NB4 (cell line): Measurements from ENCODE around the gene TXLNG.

ENCODE experiments used
- DNase-seq: peaks from one replicate; pipeline ENCODE4 v3.0.0; 2010; ENCODE audit warnings: low read depth
- H3K4me3 ChIP-seq: one replicate; pipeline ENCODE4 v1.5.1; 2011; ENCODE audit warnings: mild to moderate bottlenecking, low read depth, low read length, moderate library complexity
- MYC ChIP-seq: IDR thresholded peaks from 2 replicates; pipeline ENCODE4 v1.6.1; 2011; ENCODE audit warnings: low read depth, low read length
- POLR2A ChIP-seq: IDR thresholded peaks from 2 replicates; pipeline ENCODE4 v1.6.1; 2011; ENCODE audit warnings: mild to moderate bottlenecking; ENCODE audit not compliant: insufficient read length; ENCODE audit errors: extremely low read depth
- TF ChIP-seq, protein P1 (sequence below): IDR thresholded peaks from 2 replicates; pipeline ENCODE4 v1.6.1; 2011; ENCODE audit warnings: low read depth, low read length
- TF ChIP-seq, protein P2 (sequence below): IDR thresholded peaks from one replicate; pipeline ENCODE4 v1.5.1; 2012; ENCODE audit warnings: low read depth, low read length

Gene TXLNG

DNA sequence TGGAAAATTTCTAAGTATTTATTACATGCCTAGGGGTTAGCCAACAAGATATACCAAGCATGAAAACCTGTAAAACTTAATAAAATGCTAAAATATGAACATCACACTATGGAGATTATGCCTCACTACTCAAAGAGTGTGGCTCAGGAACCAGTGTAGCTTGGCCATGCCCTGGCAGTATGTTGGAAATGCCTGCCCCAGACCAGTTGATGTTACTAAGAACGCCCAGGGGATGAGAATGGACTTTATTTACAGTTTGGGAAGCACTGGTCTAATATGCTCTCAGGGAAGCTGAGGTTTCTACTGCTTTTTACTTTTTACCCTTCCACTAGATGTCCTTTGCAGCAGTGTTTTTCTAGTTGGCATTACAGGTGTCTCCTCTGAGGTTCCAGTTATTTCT lies 23.7 kb upstream of the TXLNG start:
- no peak for DNase-seq
- no peak for TF ChIP-seq MYC
- no peak for TF ChIP-seq POLR2A
- TF ChIP-seq, protein P1, sequence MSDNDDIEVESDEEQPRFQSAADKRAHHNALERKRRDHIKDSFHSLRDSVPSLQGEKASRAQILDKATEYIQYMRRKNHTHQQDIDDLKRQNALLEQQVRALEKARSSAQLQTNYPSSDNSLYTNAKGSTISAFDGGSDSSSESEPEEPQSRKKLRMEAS = no peak
- TF ChIP-seq, protein P2, sequence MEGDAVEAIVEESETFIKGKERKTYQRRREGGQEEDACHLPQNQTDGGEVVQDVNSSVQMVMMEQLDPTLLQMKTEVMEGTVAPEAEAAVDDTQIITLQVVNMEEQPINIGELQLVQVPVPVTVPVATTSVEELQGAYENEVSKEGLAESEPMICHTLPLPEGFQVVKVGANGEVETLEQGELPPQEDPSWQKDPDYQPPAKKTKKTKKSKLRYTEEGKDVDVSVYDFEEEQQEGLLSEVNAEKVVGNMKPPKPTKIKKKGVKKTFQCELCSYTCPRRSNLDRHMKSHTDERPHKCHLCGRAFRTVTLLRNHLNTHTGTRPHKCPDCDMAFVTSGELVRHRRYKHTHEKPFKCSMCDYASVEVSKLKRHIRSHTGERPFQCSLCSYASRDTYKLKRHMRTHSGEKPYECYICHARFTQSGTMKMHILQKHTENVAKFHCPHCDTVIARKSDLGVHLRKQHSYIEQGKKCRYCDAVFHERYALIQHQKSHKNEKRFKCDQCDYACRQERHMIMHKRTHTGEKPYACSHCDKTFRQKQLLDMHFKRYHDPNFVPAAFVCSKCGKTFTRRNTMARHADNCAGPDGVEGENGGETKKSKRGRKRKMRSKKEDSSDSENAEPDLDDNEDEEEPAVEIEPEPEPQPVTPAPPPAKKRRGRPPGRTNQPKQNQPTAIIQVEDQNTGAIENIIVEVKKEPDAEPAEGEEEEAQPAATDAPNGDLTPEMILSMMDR = no peak
- no peak overlapping the region for H3K4me3 ChIP-seq

DNA sequence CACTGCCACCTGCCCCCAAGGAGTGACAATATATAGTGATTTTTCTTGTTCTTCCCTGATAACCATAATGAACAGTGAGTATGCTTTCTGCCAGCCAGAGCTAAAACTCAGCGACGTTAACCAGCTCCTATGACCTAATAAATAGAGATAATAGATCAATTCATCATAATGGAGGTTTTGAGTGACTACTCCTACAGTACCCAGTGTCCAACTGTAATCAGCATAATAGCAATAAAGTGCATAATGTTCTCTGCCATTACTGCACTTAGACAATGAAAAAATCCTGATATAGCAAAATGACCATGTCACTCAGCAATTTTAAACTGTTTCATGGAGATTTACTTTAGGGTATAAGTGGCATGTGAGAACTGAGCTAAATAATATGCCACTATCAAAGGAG lies 20.7 kb upstream of the TXLNG start:
- no peak overlapping the region for H3K4me3 ChIP-seq
- no peak for DNase-seq
- TF ChIP-seq, protein P1 = no peak
- no peak for TF ChIP-seq MYC
- TF ChIP-seq, protein P2 = no peak
- TF ChIP-seq POLR2A = no peak

DNA sequence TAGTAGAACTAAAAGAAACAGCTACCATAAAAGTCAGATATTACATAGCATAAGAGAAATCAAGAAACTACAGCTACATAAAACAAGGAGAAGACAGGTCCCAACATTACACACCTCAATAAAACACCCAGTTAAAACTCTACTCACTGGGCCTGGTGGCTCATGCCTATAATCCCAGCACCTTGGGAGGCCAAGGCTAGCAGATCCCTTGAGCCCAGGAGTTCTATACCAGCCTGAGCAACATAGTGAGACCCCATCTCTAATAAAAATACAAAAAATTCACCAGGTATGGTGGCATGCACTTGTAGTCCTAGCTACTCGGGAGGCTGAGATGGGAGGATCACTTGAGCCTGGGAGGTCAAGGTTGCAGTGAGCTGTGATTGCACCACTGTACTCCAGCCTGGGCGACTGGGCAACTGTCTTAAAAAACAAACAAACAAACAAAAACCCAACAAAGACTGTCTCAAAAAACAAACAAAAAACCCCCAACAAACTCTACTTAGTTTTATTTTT lies 15.2 kb upstream of the TXLNG start:
- TF ChIP-seq, protein P2 = no peak
- no peak for TF ChIP-seq MYC
- no peak for TF ChIP-seq POLR2A
- TF ChIP-seq, protein P1 = no peak
- no peak for DNase-seq
- no peak overlapping the region for H3K4me3 ChIP-seq

DNA sequence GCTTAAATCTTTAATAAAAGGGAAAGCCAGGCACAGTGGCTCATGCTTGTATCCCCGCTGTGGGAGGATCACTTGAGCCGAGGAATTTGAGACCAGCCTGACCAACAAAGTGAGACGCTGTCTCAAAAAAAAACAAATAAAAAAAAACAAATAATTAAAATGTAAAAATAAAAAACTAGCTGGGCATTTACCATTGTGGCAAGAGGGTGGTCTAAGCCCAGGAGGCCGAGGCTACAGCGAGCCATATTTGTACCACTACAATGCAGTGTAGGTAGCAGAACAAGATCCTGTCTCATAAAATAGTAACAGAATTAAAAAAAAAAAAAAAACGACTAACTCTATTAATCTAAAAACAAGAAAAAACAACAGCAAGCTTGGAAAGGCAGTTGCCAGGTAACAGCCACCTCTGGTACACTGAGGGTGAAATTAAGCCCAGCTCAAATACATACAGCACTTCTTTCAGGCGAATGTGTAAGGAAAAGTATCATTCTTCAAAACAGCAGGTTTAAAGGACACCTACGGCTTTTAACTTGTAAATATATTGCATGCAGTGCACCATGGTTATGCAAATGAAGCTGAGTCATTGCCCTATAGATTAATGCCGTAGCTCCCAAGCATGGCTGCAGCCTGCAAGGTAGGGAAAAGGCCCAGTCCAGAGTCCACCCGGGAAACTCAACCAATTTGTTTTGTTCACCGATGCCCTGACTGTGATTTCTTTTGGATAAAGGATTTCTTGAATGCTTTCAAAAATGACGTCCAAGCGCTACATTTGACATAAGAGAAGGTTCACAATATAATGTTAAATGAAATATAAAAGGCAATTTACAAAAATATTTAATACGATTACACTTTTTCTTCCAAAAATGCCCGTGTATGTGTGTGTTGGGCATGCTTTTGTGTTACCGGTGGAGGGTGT lies 14.5 kb upstream of the TXLNG start:
- DNase-seq = peak; percentile 79
- TF ChIP-seq MYC (no peak), POLR2A (peak; percentile 86)
- TF ChIP-seq, protein P2 = no peak
- TF ChIP-seq, protein P1 = no peak

DNA sequence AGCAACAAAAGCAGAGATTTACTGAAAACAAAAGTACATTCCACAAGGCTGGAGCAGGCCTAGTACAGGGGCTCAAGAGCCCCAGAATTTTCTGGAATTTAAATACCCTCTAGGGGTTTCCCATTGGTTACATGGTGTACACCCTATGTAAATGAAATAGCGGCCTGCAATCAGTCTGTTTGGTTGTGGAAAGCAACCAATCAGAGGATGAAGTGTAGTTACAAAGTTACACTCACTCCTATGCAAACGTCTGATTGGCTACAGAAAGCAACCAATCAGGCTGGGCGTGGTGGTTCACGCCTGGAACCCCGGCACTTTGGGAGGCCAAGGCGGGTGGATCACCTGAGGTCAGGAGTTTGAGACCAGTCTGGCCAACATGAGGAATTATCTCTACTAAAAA lies 13.8 kb upstream of the TXLNG start:
- peak; percentile 23 for DNase-seq
- TF ChIP-seq MYC (no peak), POLR2A (no peak)
- TF ChIP-seq, protein P2 = no peak
- TF ChIP-seq, protein P1 = no peak
- H3K4me3 ChIP-seq = no peak overlapping the region

More for the DNA sequence above, 14.5 kb upstream of the TXLNG start:
- no peak overlapping the region for H3K4me3 ChIP-seq
